Lung (tissue), 16 donors: ENCODE results near the gene CDK1. TPM values are rescaled to one million over a fixed set of nuclear protein-coding genes. Genes with fewer than 3 reads are reported as not detected.

Experiments used
- ATAC-seq: fragments of 200-7000 bp; cut with Tn5 transposase; one replicate; pipeline ENCODE4 v1.9.1; 2020; ENCODE audit warnings: moderate number of reproducible peaks; ENCODE audit not compliant: insufficient read depth, low FRiP score
- DNase-seq, 3 donors: peaks; one replicate each; pipeline ENCODE4 v3.0.0-alpha.2; 2013 to 2017
- H3K27ac ChIP-seq, 2 donors: one replicate each; pipeline ENCODE4 v1.5.1; 2013; ENCODE audit warnings: mild to moderate bottlenecking in 2 of 2, moderate library complexity in 2 of 2, control low read depth in 1 of 2, inconsistent platforms in 1 of 2, low read depth in 1 of 2, low read length in 1 of 2
- H3K27me3 ChIP-seq, 3 donors: one replicate each; pipeline ENCODE4 v1.5.1; 2013; ENCODE audit warnings: low read length in 2 of 3; ENCODE audit not compliant: control insufficient read depth in 3 of 3, insufficient read depth in 3 of 3
- H3K36me3 ChIP-seq, 4 donors: one replicate each; pipeline ENCODE4 v1.5.1; 2013; ENCODE audit warnings: low read length in 4 of 4, mild to moderate bottlenecking in 1 of 4, moderate library complexity in 1 of 4; ENCODE audit not compliant: control insufficient read depth in 4 of 4, insufficient read depth in 4 of 4
- H3K4me1 ChIP-seq, 5 donors: one replicate each; pipeline ENCODE4 v1.5.1; 2013; ENCODE audit warnings: low read length in 5 of 5, mild to moderate bottlenecking in 2 of 5, moderate library complexity in 1 of 5; ENCODE audit not compliant: control insufficient read depth in 5 of 5, insufficient read depth in 5 of 5
- H3K4me3 ChIP-seq: one replicate; pipeline ENCODE4 v1.5.1; 2013; ENCODE audit warnings: mild to moderate bottlenecking, control low read depth, moderate library complexity
- H3K9ac ChIP-seq, 2 donors: one replicate each; pipeline ENCODE4 v1.5.1; 2013; ENCODE audit warnings: low read length in 2 of 2, control low read depth in 1 of 2; ENCODE audit not compliant: insufficient read depth in 1 of 2
- H3K9me3 ChIP-seq, 4 donors: one replicate each; pipeline ENCODE4 v1.5.1; 2013; ENCODE audit warnings: low read length in 3 of 4, mild to moderate bottlenecking in 1 of 4, moderate library complexity in 1 of 4; ENCODE audit not compliant: control insufficient read depth in 4 of 4, insufficient read depth in 3 of 4
- CTCF ChIP-seq: IDR thresholded peaks from 2 replicates; pipeline ENCODE4 v1.5.1; 2012; ENCODE audit warnings: mild to moderate bottlenecking; ENCODE audit errors: control extremely low read depth, extremely low read depth
- WGBS, 2 donors: extraction: QIAGEN DNeasy Blood & Tissue Kit; methylation state at CpG; one replicate each; pipeline ENCODE4 v1.1.7; 2013; 5-methylcytosine and 5-hydroxymethylcytosine counted together
- long read RNA-seq, 5 donors: transcript quantifications; one replicate each; lab custom pipeline, GENCODE V29; 2026
- polyA plus RNA-seq, 2 donors: library from polyadenylated mRNA; stranded (reverse); fragments of 200-250 nt; gene quantifications; one replicate each; pipeline ENCODE4 v1.2.1, GENCODE V29; 2013
- total RNA-seq, 2 donors: library from RNA; depleted of rRNA in 1 of 2; stranded (reverse); fragments of >200 nt in 1 of 2; gene quantifications; one replicate each; pipeline ENCODE4 v1.2.1, GENCODE V29; 2014 to 2021
- donor health status: control.
- donor health status: control.
- donor health status: Bipolar disorder and iron deficiency.
- donor health status: healthy.
- donor health status: DM: yes; HTN: yes; CAD: no.

Gene CDK1
- total RNA-seq (10 to 100 TPM in 1 of 2 donors, 1 to 10 TPM in 1; 3.2 to 16.0 TPM), polyA plus RNA-seq (10 to 100 TPM in 1 of 2 donors, 1 to 10 TPM in 1; 4.4 to 10.9 TPM)
- long read RNA-seq, donor 1, transcript CDK1-203 (8 exons, 1,913 nt), result major isoform, 29 of 64 reads
- long read RNA-seq, donor 1, partial matches to known transcripts, result 30 of 64 reads
- long read RNA-seq, donor 1, other reads (novel, unspliced or antisense), result 5 of 64 reads
- long read RNA-seq, donor 2, partial matches to known transcripts, result 15 of 18 reads
- long read RNA-seq, donor 2, other reads (novel, unspliced or antisense), result 0 of 18 reads
- long read RNA-seq, donor 3, transcript CDK1-203 (8 exons, 1,913 nt), result major isoform, 15 of 27 reads
- long read RNA-seq, donor 3, partial matches to known transcripts, result 10 of 27 reads
- long read RNA-seq, donor 3, other reads (novel, unspliced or antisense), result 0 of 27 reads
- long read RNA-seq, donor 4, transcript CDK1-203 (8 exons, 1,913 nt), result major isoform, 13 of 31 reads
- long read RNA-seq, donor 4, partial matches to known transcripts, result 18 of 31 reads
- long read RNA-seq, donor 4, other reads (novel, unspliced or antisense), result 0 of 31 reads
- long read RNA-seq, donor 5, transcript CDK1-203 (8 exons, 1,913 nt), result major isoform, 37 of 94 reads
- long read RNA-seq, donor 5, partial matches to known transcripts, result 52 of 94 reads
- long read RNA-seq, donor 5, other reads (novel, unspliced or antisense), result 5 of 94 reads

- Histone ChIP-seq H3K27me3 (no peaks in the 10 kb centered on the region), H3K9ac (peak within 1 kb of the TSS; percentile 50 to 88), H3K9me3 (no peaks in the 10 kb centered on the region), H3K27ac (no peak within 1 kb of the TSS), H3K4me1 (peaks cover 0 to 34% (median 6%) of the 10 kb centered on the region in 5 donors), H3K36me3 (peaks cover 0 to under 1% (median 0%) of the 10 kb centered on the region in 4 donors), H3K4me3 (peak within 1 kb of the TSS; percentile 78)
- DNase-seq (peak; percentile 99 to 100 (median 99)), ATAC-seq (peak; percentile 100)
- TF ChIP-seq CTCF, result no peak
- 0 to 1% methylated on average over 54 to 58 of the region's 58 CpGs for WGBS, 2 donors
Measured at GRCh38 chr10:60778214-60778970, at the start of gene CDK1. TSS of gene CDK1 (plus strand) at chr10:60778478. CDS start at chr10:60780166, 1,688 bp downstream.

GRCh38 chr10:60729106-60729505 lies 49.2 kb upstream of the CDK1 start:
- H3K9me3 ChIP-seq, result peaks cover 0 to 1% (median 0%) of the 10 kb centered on the region in 4 donors
- H3K27me3 ChIP-seq, result no peaks in the 10 kb centered on the region
- H3K4me3 ChIP-seq, result no peak overlapping the region
- no peak overlapping the region for H3K27ac ChIP-seq
- H3K36me3 ChIP-seq, result no peaks in the 10 kb centered on the region
- no peak for TF ChIP-seq CTCF
- DNase-seq (no peak), ATAC-seq (no peak)
- no peak overlapping the region for H3K9ac ChIP-seq
- peaks cover 0 to 19% (median 7%) of the 10 kb centered on the region in 5 donors for H3K4me1 ChIP-seq

GRCh38 chr10:60731134-60731885 lies 47.0 kb upstream of the CDK1 start:
- Histone ChIP-seq H3K27me3 (peaks cover 0 to 3% (median 0%) of the 10 kb centered on the region in 3 donors), H3K27ac (peak overlapping the region in 1 of 2 donors; percentile 67), H3K4me3 (no peak overlapping the region), H3K9ac (peak overlapping the region in 1 of 2 donors; percentile 90), H3K36me3 (no peaks in the 10 kb centered on the region), H3K9me3 (peaks cover 0 to 1% (median 0%) of the 10 kb centered on the region in 4 donors), H3K4me1 (peaks cover 0 to 23% (median 7%) of the 10 kb centered on the region in 5 donors)
- DNase-seq, result peak in 2 of 3 donors; percentile 23 to 33
- WGBS, 2 donors, result 22 to 30% methylated on average over 3 of the region's 3 CpGs
- TF ChIP-seq CTCF, result no peak
- ATAC-seq, result no peak
